ENCODE measurements around the gene UBTD1. TPM values are rescaled to one million over a fixed set of nuclear protein-coding genes. Genes with fewer than 3 reads are reported as not detected.
"Not testable (repeated sequence)": the region's sequence is repeated elsewhere in the genome, so short reads cannot be mapped to it uniquely, and the experiment has no call there.

The UBTD1 gene
- total and polyA plus RNA-seq, 2 donors, result 3.5 to 23.6 TPM

DNA sequence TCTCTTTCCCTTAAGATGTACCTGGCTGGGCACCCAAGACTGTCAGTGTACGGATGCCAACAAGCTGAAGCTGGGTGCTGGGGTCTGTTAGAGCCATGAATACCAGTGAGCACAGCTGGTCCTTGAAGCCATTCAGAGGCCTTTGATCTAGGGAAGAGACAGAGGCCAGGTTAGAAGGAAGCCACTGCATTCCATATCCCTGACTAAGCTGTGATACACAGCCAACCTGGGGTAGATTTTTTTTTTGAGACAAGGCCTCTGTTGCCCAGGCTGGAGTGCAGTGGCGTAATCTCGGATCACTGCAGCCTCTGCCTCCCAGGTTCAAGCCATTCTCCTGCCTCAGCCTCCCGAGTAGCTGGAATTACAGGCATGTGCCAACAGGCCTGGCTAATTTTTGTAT lies 32.0 kb upstream of the UBTD1 start:
- H3K4me1 ChIP-seq (ENCODE audit: insufficient read depth), result no peaks in the 10 kb centered on the region
- no peak overlapping the region for H3K27ac ChIP-seq (ENCODE audit: low read depth)
- WGBS, result 87% methylated on average over 4 of the region's 4 CpGs
- H3K4me3 ChIP-seq (ENCODE audit: low read depth, low read length), result no peak overlapping the region
- H3K36me3 ChIP-seq (ENCODE audit: insufficient read depth), result peaks cover 12% of the 10 kb centered on the region
- DNase-seq (ENCODE audit: extremely low spot score), result no peak

DNA sequence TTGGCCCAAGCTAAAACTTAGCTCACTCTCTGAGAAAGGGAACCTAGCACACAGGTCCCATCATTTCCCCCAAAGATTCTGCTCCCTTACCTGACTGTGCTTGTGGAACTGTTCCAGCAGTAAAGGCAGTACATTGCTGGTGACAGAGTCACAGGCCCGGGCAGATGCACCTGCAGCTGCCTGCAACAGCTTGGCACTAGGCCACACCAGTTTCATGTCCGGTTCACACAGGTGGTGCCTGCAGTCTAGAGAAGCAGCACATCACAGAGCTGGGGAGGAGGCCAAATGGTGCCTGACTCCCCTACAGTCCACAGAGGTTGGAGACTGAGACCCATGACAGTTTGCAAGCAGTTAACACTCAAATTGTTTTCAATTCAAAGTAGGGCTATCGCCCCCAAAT lies 30.6 kb upstream of the UBTD1 start:
- WGBS, result 72% methylated on average over 3 of the region's 3 CpGs
- no peaks in the 10 kb centered on the region for H3K4me1 ChIP-seq (ENCODE audit: insufficient read depth)
- no peak for DNase-seq (ENCODE audit: extremely low spot score)

DNA sequence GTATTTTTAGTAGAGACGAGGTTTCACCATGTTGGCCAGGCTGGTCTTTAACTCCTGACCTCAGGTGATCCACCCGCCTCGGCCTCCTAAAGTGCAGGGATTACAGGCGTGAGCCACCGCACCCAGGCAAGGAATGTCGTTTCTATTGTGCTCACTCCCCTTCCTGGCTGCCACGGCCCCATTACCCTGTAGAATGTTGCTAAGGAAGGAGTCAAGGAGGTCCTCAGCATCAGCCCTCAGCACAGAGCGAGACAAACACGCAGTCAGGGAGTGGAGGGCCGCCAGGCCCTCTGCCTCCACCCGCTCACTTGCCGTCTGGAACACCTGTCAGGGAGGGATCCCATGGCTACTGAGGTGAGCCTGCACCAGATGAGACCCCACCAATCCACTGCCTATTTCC lies 29.9 kb upstream of the UBTD1 start:
- not testable (repeated sequence) for H3K4me3 ChIP-seq (ENCODE audit: low read depth, low read length); H3K27ac ChIP-seq (ENCODE audit: low read depth); DNase-seq (ENCODE audit: extremely low spot score); H3K4me1 ChIP-seq (ENCODE audit: insufficient read depth)
- 90% methylated on average over 12 of the region's 12 CpGs for WGBS
- H3K36me3 ChIP-seq (ENCODE audit: insufficient read depth), result peaks cover 12% of the 10 kb centered on the region

More for the DNA sequence above, 30.6 kb upstream of the UBTD1 start:
- Histone ChIP-seq H3K4me3 (ENCODE audit: low read depth, low read length) (no peak overlapping the region), H3K27ac (ENCODE audit: low read depth) (no peak overlapping the region), H3K36me3 (ENCODE audit: insufficient read depth) (peaks cover 12% of the 10 kb centered on the region)

DNA sequence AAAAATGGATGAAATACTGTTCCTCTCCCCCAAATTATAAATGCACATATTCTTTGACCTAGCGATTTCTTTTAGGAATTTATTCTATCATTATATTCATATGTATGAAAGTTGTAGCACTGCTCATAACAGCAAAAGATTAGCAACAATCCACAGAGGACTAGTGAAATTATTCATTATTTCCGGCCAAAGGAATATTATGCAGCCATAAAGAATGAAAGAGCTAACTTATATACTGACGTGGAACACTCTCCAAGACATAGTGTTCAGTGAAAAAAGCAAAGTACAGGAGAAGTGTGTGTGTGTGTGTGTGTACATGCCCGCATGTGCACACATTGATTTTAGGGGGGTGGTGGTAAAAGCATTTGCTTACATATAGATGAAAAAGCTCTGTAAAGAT lies 23.8 kb upstream of the UBTD1 start:
- H3K4me1 ChIP-seq (ENCODE audit: insufficient read depth), result no peaks in the 10 kb centered on the region
- WGBS, result 97% methylated on average over 4 of the region's 4 CpGs
- DNase-seq (ENCODE audit: extremely low spot score), result no peak
- no peak overlapping the region for H3K27ac ChIP-seq (ENCODE audit: low read depth)
- H3K36me3 ChIP-seq (ENCODE audit: insufficient read depth), result peaks cover 5% of the 10 kb centered on the region
- no peak overlapping the region for H3K4me3 ChIP-seq (ENCODE audit: low read depth, low read length)

DNA sequence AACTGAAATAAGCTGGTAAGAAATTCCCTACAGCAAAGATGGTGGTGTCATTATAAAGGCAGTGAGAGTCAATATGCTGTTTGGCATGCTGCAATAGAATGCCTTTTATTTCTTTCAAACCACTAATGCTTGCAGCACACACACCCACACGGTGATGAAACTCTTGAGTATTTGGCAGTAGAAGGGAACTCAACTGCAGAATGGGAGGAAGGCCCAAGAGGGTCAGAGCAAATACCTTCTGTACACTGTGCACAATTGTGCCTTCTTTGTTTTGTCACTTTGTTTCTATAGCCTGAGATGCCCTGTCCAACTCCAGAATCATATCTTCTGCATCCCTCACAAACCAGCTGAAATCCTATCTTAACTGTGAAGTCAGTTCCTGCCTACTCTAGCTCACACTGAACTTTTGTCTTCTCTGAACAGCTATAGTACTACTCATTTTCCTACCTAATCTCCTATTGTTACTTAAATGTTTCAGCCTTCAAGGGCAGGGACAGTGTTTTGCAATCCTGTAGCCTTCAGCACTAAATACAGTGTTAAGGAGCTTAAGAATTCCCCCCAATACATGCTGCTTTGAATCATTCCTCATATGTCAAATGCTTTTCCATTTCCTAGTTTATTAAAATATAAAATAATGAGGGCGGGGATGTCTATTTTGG lies 22.7 kb upstream of the UBTD1 start:
- Histone ChIP-seq H3K4me1 (ENCODE audit: insufficient read depth) (no peaks in the 10 kb centered on the region), H3K4me3 (ENCODE audit: low read depth, low read length) (no peak overlapping the region), H3K36me3 (ENCODE audit: insufficient read depth) (peaks cover 5% of the 10 kb centered on the region), H3K27ac (ENCODE audit: low read depth) (no peak overlapping the region)
- whole genome bisulfite sequencing, result 82% methylated on average over 2 of the region's 2 CpGs
- no peak for DNase-seq (ENCODE audit: extremely low spot score)

DNA sequence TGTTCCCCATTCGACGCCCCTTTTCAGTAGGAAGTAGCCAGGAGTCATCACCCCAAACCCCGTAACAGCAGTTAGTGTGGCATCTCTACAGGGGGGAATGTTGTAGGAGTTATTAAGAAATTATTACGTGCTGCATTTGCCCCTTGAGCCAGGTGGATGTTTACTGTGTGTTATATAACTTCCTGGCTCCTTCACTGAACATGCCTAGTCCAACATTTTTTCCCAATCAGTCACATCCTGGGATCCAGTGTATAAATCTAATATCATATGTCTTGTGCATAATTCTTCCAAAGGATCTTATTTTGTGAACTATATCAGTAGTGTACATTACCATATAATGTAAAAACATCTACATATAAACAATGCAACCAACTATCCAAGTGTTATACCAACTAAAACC lies 19.3 kb upstream of the UBTD1 start:
- not testable (repeated sequence) for H3K4me1 ChIP-seq (ENCODE audit: insufficient read depth); H3K4me3 ChIP-seq (ENCODE audit: low read depth, low read length); H3K36me3 ChIP-seq (ENCODE audit: insufficient read depth); DNase-seq (ENCODE audit: extremely low spot score); H3K27ac ChIP-seq (ENCODE audit: low read depth)
- WGBS, result 87% methylated on average over 4 of the region's 4 CpGs

DNA sequence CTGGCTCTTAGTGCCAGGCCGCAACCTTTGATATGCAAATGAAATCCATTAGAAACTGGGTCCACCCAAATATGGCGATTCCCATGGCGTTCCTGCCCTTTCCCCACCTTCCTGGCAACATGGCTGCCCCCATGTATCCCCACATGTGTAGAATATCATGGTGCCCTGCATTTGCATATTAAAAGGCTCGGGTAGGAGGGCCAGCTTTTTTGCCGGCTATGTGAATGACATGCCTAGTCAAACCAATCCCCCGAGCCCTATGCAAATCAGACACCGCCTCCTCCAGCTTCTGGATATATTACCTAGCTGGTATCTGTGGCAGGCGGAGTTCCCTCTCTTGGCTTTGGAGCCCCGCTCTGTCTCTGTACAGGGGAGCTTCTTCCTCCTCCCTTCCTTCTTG lies 18.8 kb upstream of the UBTD1 start:
- no peak for DNase-seq (ENCODE audit: extremely low spot score)
- Histone ChIP-seq H3K4me3 (ENCODE audit: low read depth, low read length) (no peak overlapping the region), H3K36me3 (ENCODE audit: insufficient read depth) (peaks cover 4% of the 10 kb centered on the region), H3K4me1 (ENCODE audit: insufficient read depth) (peaks cover 1% of the 10 kb centered on the region), H3K27ac (ENCODE audit: low read depth) (no peak overlapping the region)
- 72% methylated on average over 9 of the region's 9 CpGs for WGBS

DNA sequence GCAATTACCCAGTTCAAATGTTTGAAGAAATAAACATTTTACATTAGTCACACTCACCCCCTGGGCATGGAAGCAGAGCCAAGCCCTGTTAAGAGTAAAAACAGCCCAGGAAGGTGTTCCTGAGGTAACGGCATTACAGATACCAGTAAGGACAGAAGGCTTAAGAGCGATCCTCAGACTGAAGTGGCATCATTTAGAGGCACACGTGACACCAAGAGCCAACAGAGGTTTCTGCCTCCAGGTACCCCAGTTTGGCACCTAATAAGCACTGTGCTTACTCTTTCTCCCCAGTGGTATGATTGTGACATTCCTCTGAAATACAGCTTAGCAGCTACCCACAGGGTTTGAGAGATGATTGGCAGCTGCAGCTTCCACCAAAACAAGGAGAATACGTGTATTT lies 17.7 kb upstream of the UBTD1 start:
- WGBS, result 94% methylated on average over 4 of the region's 4 CpGs
- H3K27ac ChIP-seq (ENCODE audit: low read depth), result no peak overlapping the region
- H3K4me1 ChIP-seq (ENCODE audit: insufficient read depth), result peaks cover 1% of the 10 kb centered on the region
- DNase-seq (ENCODE audit: extremely low spot score), result no peak
- no peak overlapping the region for H3K4me3 ChIP-seq (ENCODE audit: low read depth, low read length)
- peaks cover 3% of the 10 kb centered on the region for H3K36me3 ChIP-seq (ENCODE audit: insufficient read depth)

DNA sequence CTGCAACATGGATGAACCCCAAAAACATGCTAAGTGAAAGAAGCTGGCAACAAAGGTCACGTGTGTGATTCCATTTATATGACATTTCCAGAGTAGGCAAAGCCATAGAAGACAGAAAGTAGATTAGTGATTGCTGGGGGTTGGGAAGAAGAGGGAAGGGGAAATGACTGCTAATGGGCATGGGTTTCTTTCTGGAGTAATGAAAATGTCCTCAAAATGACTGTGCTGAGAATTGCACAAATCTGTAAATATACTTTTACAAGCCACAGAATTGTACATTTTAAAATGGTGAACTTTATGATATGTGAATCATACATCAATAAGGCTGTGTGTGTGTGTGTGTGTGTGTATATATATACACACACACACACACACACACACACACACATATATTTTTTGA lies 16.3 kb upstream of the UBTD1 start:
- H3K4me1 ChIP-seq (ENCODE audit: insufficient read depth), result peaks cover 1% of the 10 kb centered on the region
- DNase-seq (ENCODE audit: extremely low spot score), result no peak
- H3K4me3 ChIP-seq (ENCODE audit: low read depth, low read length), result no peak overlapping the region
- 91% methylated on average over 1 of the region's 1 CpG for WGBS
- no peak overlapping the region for H3K27ac ChIP-seq (ENCODE audit: low read depth)
- H3K36me3 ChIP-seq (ENCODE audit: insufficient read depth), result peaks cover under 1% of the 10 kb centered on the region

DNA sequence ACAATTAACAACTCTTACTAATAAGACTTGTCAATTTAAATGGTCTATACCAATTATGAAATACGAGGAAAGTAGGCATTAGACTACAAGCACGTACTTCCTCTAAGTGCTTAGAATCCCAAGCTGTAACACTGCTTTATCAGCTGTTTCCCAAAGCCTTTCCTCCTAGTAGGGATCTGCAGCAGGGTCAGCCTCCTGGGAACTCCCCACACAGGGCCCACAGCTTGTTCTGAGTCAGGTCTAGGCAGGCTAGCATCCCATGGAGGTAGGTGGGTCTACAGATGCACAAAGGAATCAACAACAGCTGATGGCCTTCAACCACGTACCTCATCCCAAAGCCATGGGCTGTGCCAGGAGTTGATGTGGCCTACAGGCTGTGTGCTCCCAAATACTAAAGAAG lies 15.2 kb upstream of the UBTD1 start:
- 81% methylated on average over 3 of the region's 3 CpGs for WGBS
- H3K36me3 ChIP-seq (ENCODE audit: insufficient read depth), result no peaks in the 10 kb centered on the region

DNA sequence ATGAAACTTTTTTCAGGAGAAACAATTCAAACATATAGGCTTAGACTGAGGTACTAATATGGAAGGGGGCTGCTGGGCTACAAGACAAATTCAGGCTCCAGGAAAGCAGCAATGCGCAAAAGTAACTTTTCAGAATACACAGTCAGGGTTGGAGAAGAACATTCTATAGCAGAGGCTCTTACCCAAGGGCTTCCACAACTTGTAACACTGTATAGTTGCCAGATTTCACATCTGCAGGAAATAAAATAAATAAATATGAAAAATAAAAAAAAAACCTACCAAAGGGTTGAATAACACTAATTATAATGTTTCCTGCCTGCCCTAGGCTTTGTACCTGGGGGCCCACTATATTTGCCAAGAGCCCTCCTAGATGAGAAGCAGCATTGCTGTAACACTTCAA lies 14.8 kb upstream of the UBTD1 start:
- no peak for DNase-seq (ENCODE audit: extremely low spot score)
- no peak overlapping the region for H3K27ac ChIP-seq (ENCODE audit: low read depth)
- 93% methylated on average over 1 of the region's 1 CpG for WGBS
- peaks cover 1% of the 10 kb centered on the region for H3K4me1 ChIP-seq (ENCODE audit: insufficient read depth)
- H3K4me3 ChIP-seq (ENCODE audit: low read depth, low read length), result no peak overlapping the region
- H3K36me3 ChIP-seq (ENCODE audit: insufficient read depth), result no peaks in the 10 kb centered on the region

More for the DNA sequence above, 15.2 kb upstream of the UBTD1 start:
- DNase-seq (ENCODE audit: extremely low spot score), result no peak
- Histone ChIP-seq H3K4me1 (ENCODE audit: insufficient read depth) (peaks cover 1% of the 10 kb centered on the region), H3K4me3 (ENCODE audit: low read depth, low read length) (no peak overlapping the region), H3K27ac (ENCODE audit: low read depth) (no peak overlapping the region)

DNA sequence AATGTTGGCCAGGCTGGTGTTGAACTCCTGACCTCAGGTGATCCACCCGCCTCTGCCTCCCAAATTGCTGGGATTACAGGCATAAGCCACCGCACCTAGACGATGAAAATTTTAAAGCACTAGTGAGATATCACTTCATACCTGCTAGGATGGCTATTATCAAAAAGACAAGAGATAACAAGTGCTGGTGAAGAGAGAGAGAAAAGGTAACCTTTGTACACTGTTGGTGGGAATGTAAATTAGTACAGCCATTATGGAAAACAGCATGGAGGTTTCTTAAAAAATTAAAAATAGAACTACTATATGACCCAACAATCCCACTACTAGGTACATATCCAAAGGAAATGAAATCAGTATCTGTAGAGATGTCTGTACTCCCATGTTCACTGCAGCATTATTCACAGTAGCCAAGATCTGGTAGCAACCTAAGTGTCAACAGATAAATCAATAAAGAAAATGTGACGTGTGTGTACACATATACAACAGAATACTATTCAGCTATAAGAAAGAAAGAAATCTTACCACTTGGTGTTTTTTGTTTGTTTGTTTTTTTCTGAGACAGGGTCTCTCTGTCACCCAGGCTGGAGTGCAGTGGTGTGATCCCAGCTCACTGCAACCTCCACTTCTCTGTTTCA lies 13.0 kb upstream of the UBTD1 start:
- no peak overlapping the region for H3K27ac ChIP-seq (ENCODE audit: low read depth)
- 93% methylated on average over 4 of the region's 4 CpGs for WGBS
- H3K4me3 ChIP-seq (ENCODE audit: low read depth, low read length), result no peak overlapping the region
- no peak for DNase-seq (ENCODE audit: extremely low spot score)
- H3K4me1 ChIP-seq (ENCODE audit: insufficient read depth), result peaks cover 1% of the 10 kb centered on the region
- H3K36me3 ChIP-seq (ENCODE audit: insufficient read depth), result no peaks in the 10 kb centered on the region

DNA sequence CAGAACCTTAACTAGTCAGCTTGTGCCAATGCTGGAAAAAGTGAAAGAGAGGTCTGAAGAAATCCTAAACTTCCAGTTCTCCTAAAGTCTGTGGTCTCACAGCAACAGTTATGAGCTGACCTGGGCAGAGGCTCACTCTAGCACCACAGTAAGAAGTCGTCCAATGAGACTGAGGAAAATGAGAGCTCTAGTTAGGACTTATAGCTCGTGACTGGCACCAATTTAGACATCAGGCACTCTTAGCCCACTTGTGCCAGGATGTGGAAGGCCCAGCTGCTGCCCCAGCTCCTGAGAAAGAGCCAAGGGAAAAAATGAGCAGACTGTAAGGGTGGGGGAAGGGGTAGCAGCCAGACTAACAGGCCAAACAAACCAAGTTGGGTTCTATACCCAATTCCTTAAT lies 8.1 kb upstream of the UBTD1 start:
- H3K4me3 ChIP-seq (ENCODE audit: low read depth, low read length), result no peak overlapping the region
- no peak for DNase-seq (ENCODE audit: extremely low spot score)
- no peaks in the 10 kb centered on the region for H3K4me1 ChIP-seq (ENCODE audit: insufficient read depth)
- H3K36me3 ChIP-seq (ENCODE audit: insufficient read depth), result no peaks in the 10 kb centered on the region
- no peak overlapping the region for H3K27ac ChIP-seq (ENCODE audit: low read depth)
- 70% methylated on average over 2 of the region's 2 CpGs for WGBS

DNA sequence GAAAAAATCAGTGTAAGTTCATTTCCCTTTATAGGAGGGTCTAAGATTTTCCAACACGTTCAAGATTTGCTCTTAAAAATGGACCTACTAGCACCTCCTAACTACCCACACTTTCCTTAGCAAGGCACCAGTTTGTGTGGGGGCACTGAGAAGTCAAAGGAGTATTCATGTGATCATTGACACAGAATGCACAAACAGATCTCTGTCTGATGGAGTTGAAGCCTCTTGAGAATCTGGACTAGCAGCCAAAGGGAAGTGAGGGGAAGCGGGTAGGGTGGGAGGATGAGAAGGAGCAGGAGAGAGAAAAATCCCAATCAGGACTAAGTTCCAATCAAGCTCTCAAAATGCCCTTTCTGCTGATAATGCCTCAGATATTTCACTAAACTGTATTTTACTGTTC lies 4.6 kb upstream of the UBTD1 start:
- WGBS, result 50% methylated on average over 2 of the region's 2 CpGs
- no peaks in the 10 kb centered on the region for H3K36me3 ChIP-seq (ENCODE audit: insufficient read depth)
- H3K27ac ChIP-seq (ENCODE audit: low read depth), result no peak overlapping the region
- H3K4me1 ChIP-seq (ENCODE audit: insufficient read depth), result no peaks in the 10 kb centered on the region
- no peak for DNase-seq (ENCODE audit: extremely low spot score)
- H3K4me3 ChIP-seq (ENCODE audit: low read depth, low read length), result no peak overlapping the region

Measured in urinary bladder (tissue), 4 donors.